HG03457 (cell line): Measurements from ENCODE around the gene NIFK.
"Not testable (repeated sequence)": the region's sequence is repeated elsewhere in the genome, so short reads cannot be mapped to it uniquely, and the experiment has no call there.

Experiments
- ATAC-seq: cut with Tn5 transposase; IDR thresholded peaks from one replicate; pipeline ENCODE4 v1.9.1; 2021; ENCODE audit warnings: moderate number of reproducible peaks; ENCODE audit not compliant: unreplicated experiment

NIFK gene

GRCh38 chr2:121696410-121696930, 40.2 kb downstream of the NIFK start:
- no peak for ATAC-seq

- no peak for ATAC-seq
Observed at GRCh38 chr2:121695171-121695451, 41.6 kb downstream of the NIFK start.

- ATAC-seq = no peak
Observed at GRCh38 chr2:121694398-121695170, 42.1 kb downstream of the NIFK start.

GRCh38 chr2:121690572-121690971, 46.1 kb downstream of the NIFK start:
- not testable (repeated sequence) for ATAC-seq

GRCh38 chr2:121690095-121690494, 46.6 kb downstream of the NIFK start:
- no peak for ATAC-seq

- no peak for ATAC-seq
Observed at GRCh38 chr2:121689356-121689755, 47.3 kb downstream of the NIFK start.

- ATAC-seq = no peak
Observed at GRCh38 chr2:121688820-121689219, 47.9 kb downstream of the NIFK start.

- ATAC-seq = no peak
Observed at GRCh38 chr2:121686902-121687301, 49.8 kb downstream of the NIFK start.

GRCh38 chr2:121686218-121686617, 50.5 kb downstream of the NIFK start:
- no peak for ATAC-seq

- no peak for ATAC-seq
Observed at GRCh38 chr2:121682396-121683298, 54.0 kb downstream of the NIFK start.

- no peak for ATAC-seq
Observed at GRCh38 chr2:121677855-121678254, 58.8 kb downstream of the NIFK start.
